GM19043 (cell line): Measurements from ENCODE around the gene IL36G.

ENCODE experiments used
- ATAC-seq: cut with Tn5 transposase; IDR thresholded peaks from one replicate; pipeline ENCODE4 v1.9.1; 2021; ENCODE audit warnings: low read depth; ENCODE audit not compliant: unreplicated experiment

Gene IL36G

GRCh38 chr2:113015042-113015441 is 37.2 kb downstream of the IL36G start:
- ATAC-seq, result no peak

- ATAC-seq, result no peak
Observed at GRCh38 chr2:113015655-113016054, 37.8 kb downstream of the IL36G start.

GRCh38 chr2:113018509-113018908 is 40.7 kb downstream of the IL36G start:
- ATAC-seq, result no peak

DNA sequence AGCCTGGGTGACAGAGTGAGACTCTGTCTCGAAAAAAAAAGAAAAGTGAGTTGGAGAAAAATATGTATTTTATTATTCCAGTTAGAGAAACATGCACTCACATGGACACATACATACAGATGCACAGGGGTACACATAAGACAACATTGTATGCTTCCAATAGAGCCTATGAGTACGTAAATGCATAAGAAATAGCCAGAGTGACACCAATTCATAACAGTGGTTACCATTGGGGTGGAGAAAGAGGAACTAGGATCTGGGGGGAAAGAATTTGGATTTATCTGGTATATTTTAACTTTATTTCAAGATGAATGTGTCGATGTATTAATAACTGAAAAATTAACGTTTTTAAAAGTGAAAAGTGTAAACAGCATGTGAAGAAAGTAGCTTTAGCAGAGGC is 43.5 kb downstream of the IL36G start:
- ATAC-seq, result no peak

DNA sequence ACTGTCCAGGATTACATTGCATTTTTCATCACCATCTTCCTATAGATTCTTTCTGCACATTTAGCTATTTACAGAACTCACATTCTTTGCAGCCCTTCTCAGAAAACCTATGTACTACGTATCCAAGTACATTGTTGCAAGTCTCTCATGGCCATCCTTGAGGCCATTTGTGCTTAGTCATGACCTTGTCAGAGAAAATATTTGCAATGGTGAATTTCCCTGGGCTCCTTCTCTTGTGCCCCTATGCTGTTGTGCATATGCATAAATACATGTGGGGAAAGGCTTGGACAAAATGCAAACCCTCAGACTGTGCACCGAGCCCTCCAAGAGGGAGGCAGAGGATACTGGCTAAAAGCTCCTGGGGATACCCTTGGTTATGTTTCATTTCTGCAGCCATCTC is 47.0 kb downstream of the IL36G start:
- ATAC-seq, result no peak

- no peak for ATAC-seq
Observed at GRCh38 chr2:113025737-113026136, 47.9 kb downstream of the IL36G start.

DNA sequence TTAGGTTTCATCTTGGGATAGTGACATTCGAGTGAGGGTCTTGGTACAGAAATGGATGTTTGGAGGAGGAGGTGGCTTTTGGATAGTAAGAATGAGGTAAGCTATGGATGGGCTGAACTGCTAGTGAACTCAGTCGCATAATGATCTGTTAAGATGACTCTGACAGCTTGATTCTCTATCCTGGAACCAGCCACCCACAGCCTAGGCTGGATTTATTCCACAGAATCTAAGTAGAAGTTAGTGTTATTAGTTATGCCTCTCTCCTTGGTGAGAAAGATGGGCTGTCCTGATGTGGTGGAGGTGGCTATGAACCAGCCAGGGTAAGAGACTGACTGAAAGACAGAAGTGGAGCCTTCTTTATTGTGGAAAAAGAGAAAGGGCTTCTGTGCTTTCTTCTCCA is 49.9 kb downstream of the IL36G start:
- ATAC-seq, result no peak

DNA sequence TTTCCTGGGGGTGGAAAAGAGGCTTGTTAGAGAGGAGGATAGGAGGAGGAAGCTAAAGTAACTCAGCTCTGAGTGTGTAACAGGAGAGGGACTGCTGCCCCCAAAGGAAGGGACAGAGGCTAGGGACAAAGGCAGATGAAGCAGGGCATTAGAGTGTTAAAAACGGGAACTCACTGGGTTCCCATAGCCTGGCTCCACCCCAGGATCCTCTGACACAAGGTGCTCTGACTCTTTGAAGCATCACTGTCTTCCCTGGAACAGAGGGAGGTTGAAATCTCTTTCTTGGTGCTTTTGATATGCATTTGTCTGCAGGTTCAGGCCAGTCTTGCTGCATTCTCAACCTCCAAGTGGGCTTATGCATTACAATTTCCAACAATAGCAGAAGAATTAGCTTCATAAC is 50.3 kb downstream of the IL36G start:
- ATAC-seq, result no peak

DNA sequence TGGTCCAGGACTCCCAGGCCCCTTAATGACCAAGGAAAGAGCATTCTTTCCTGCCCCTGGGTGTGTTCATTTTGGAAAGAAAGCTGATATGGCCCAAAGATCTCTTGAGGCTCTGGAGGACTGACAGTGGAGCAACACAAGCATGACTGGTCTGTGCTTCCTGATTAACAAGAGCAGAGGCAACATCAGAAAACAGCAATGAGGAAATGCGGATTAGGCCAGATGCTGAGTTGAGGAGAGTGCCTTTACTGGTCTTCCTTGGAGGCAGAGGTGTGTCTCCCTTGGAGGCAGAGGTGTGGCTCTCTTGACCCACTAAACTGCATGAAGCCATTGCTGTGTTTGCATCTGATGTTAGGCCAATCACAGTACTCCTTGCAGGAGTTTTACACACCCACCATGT is 54.9 kb downstream of the IL36G start:
- ATAC-seq, result no peak

DNA sequence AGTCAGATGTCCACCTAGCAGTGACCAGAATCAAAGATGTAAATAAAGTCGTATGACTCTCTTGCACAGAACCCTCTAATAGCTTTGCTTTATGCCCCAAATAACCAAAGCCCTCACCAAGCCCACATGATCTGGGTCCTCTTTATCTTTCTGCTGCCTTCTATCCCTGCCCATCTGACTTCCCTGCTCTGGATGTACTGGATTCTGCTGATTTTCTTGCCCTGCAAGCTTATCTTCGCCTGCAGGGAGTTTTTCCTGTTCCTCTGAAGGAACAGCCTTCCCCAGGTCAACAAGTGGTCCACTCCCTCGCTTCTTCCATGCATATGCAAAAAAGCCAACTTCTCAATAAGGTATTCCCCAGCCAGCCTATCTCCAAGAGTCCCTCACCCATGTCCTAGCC is 56.2 kb downstream of the IL36G start:
- ATAC-seq, result no peak
